Measurements from ENCODE around the gene ATP6V0E1. TPM values are rescaled to one million over a fixed set of nuclear protein-coding genes. Genes with fewer than 3 reads are reported as not detected.

The ATP6V0E1 gene
- total and polyA plus RNA-seq, 11 donors: 127 to 242 (median 204) TPM

GRCh38 chr5:172973931-172974330, 9.6 kb upstream of the ATP6V0E1 start:
- DNase-seq (no peak), ATAC-seq (no peak)
- no peak overlapping the region for H3K4me3 ChIP-seq
- no peaks in the 10 kb centered on the region for H3K27me3 ChIP-seq
- no peaks in the 10 kb centered on the region for H3K9me3 ChIP-seq
- H3K27ac ChIP-seq: no peak overlapping the region
- peaks cover 0 to 23% (median 3%) of the 10 kb centered on the region in 12 donors for H3K4me1 ChIP-seq
- peaks cover 0 to 15% (median 11%) of the 10 kb centered on the region in 9 donors for H3K36me3 ChIP-seq
- TF ChIP-seq CTCF (IDR thresholded peaks at IDR 0.05): no peak
- TF ChIP-seq POLR2A (IDR thresholded peaks at IDR 0.05): no peak
- intact Hi-C loops (cut with DNase I): no loop called here
- WGBS, 4 donors: 72 to 84% (median 79%) methylated on average over 8 of the region's 8 CpGs

DNA sequence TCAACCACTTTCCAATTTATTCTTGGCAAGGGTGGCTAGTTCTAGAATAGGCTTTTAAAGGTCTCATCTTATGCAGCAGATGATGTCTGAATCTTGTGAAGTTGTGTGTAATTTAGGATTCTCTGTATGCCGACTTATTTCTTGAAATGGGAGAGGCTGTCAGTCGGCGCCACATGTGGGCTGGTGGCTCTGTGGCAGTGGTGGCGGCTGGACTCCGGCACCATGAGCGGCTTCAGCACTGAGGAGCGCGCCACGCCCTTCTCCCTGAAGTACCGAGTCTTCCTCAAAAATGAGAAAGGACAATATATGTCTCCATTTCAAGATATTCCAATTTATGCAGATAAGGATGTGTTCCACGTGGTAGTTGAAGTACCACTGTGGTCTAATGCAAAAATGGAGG, 8.3 kb upstream of the ATP6V0E1 start:
- DNase-seq (no peak), ATAC-seq (no peak)
- intact Hi-C loops (cut with DNase I): no loop called here
- WGBS, 4 donors: 91 to 93% (median 92%) methylated on average over 11 of the region's 11 CpGs
- TF ChIP-seq POLR2A (IDR thresholded peaks at IDR 0.05) (no peak), CTCF (IDR thresholded peaks at IDR 0.05) (no peak)
- Histone ChIP-seq H3K27me3 (no peaks in the 10 kb centered on the region), H3K27ac (no peak overlapping the region), H3K36me3 (peaks cover 0 to 1% (median 0%) of the 10 kb centered on the region in 9 donors), H3K4me1 (peaks cover 0 to 13% (median 3%) of the 10 kb centered on the region in 12 donors), H3K9me3 (no peaks in the 10 kb centered on the region), H3K4me3 (no peak overlapping the region)

DNA sequence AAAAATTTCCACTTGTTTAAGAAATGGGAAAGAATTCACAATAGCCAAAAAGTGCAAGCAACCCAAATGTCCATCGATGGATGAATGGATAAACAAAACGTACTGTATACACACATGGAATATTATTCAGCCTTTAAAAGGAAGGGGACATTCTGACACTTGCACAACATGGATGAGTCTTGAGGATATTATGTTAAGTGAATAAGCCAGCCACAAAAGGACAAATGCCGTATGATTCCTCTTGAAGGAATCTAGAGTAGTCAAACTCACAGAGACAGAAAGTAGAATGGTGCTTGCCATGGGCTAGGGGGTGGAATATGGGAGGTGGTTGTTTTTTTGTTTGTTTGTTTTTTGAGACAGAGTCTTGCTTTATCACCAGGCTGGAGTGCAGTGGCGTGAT, 3.8 kb upstream of the ATP6V0E1 start:
- no peaks in the 10 kb centered on the region for H3K9me3 ChIP-seq
- no peaks in the 10 kb centered on the region for H3K36me3 ChIP-seq
- DNase-seq (no peak), ATAC-seq (no peak)
- no peak overlapping the region for H3K4me3 ChIP-seq
- H3K4me1 ChIP-seq: peaks cover 0 to 15% (median 6%) of the 10 kb centered on the region in 12 donors
- H3K27ac ChIP-seq: no peak overlapping the region
- WGBS, 4 donors: 85 to 95% (median 90%) methylated on average over 4 of the region's 4 CpGs
- intact Hi-C loops (cut with DNase I): loop anchor here in 9 of 10 donors (5.0 to 10.0 kb wide), 6 partner anchors 78 to 308 kb away; partner anchors contain the start of genes BNIP1 (in 6 of the 9) and CREBRF (in 1 of the 9)
- H3K27me3 ChIP-seq: no peaks in the 10 kb centered on the region
- TF ChIP-seq CTCF (IDR thresholded peaks at IDR 0.05): no peak
- no peak for TF ChIP-seq POLR2A (IDR thresholded peaks at IDR 0.05)

- H3K4me3 ChIP-seq: no peak overlapping the region
- H3K4me1 ChIP-seq: peaks cover 0 to 35% (median 14%) of the 10 kb centered on the region in 12 donors
- intact Hi-C loops (cut with DNase I): loop anchor here in 9 of 10 donors (2.0 to 10.0 kb wide), 8 partner anchors 75 to 305 kb away; partner anchors contain the start of genes BNIP1 (in 7 of the 9) and CREBRF (in 4 of the 9)
- H3K36me3 ChIP-seq: peaks cover 0 to 17% (median 7%) of the 10 kb centered on the region in 9 donors
- WGBS, 4 donors: 87 to 89% (median 89%) methylated on average over 7 of the region's 7 CpGs
- no peak for TF ChIP-seq CTCF (IDR thresholded peaks at IDR 0.05)
- no peak for TF ChIP-seq POLR2A (IDR thresholded peaks at IDR 0.05)
- no peak overlapping the region for H3K27ac ChIP-seq
- DNase-seq (no peak), ATAC-seq (no peak)
- no peaks in the 10 kb centered on the region for H3K9me3 ChIP-seq
- H3K27me3 ChIP-seq: no peaks in the 10 kb centered on the region
Measured at GRCh38 chr5:172981931-172982330, 1.6 kb upstream of the ATP6V0E1 start.
